Calu3 (cell line): Measurements from ENCODE around the gene LSP1. TPM values are rescaled to one million over a fixed set of nuclear protein-coding genes. Genes with fewer than 3 reads are reported as not detected.

ENCODE experiments used
- BruUV-seq: library from RNA; stranded (reverse); fragments of 400-500 nt; replicated peaks from 2 replicates; lab custom pipeline; 2021; lab: Mats Ljungman, UMichigan
- CTCF ChIA-PET: fragments of 300-600 bp; sonication (Branson Sonifier 250); formaldehyde crosslinking; loops from one replicate; lab custom pipeline; 2022; ENCODE audit warnings: antibody characterized with exemption; lab: Charles Lee
- DNase-seq: peaks from one replicate; pipeline ENCODE4 v3.0.0; 2022
- H3K27ac Mint-ChIP-seq: one replicate; pipeline ENCODE4 v1.8.0; 2022; ENCODE audit warnings: mixed read lengths; ENCODE audit not compliant: unreplicated experiment
- H3K27me3 Mint-ChIP-seq: one replicate; pipeline ENCODE4 v1.8.0; 2022; ENCODE audit warnings: mixed read lengths; ENCODE audit not compliant: unreplicated experiment
- H3K36me3 Mint-ChIP-seq: one replicate; pipeline ENCODE4 v1.8.0; 2022; ENCODE audit warnings: mild to moderate bottlenecking, moderate library complexity, mixed read lengths; ENCODE audit not compliant: insufficient read depth, unreplicated experiment
- H3K4me1 Mint-ChIP-seq: one replicate; pipeline ENCODE4 v1.8.0; 2022; ENCODE audit warnings: mild to moderate bottlenecking, low read depth, mixed read lengths; ENCODE audit not compliant: unreplicated experiment
- H3K4me3 Mint-ChIP-seq: one replicate; pipeline ENCODE4 v1.8.0; 2022; ENCODE audit warnings: mild to moderate bottlenecking, low read depth, moderate library complexity, mixed read lengths; ENCODE audit not compliant: unreplicated experiment
- H3K9me3 Mint-ChIP-seq: one replicate; pipeline ENCODE4 v1.8.0; 2022; ENCODE audit warnings: low read depth, mixed read lengths; ENCODE audit not compliant: unreplicated experiment
- CTCF ChIP-seq: fragments of 200-600 bp; IDR thresholded peaks from one replicate; pipeline ENCODE4 v1.8.0; 2022; ENCODE audit warnings: antibody characterized with exemption; ENCODE audit not compliant: unreplicated experiment
- intact Hi-C: fragments of 100-400 bp; cut with micrococcal nuclease; formaldehyde crosslinking; loops from one replicate; pipeline ENCODE4 v1.10.0; 2022; ENCODE audit not compliant: unreplicated experiment
- total RNA-seq: library from RNA; stranded (reverse); gene quantifications from 2 replicates; pipeline ENCODE4 v1.2.3, GENCODE V29; 2022

The LSP1 gene
- total RNA-seq, 1 experiment from 2014 or later = not detected

GRCh38 chr11:1845095-1845429, 7.8 kb upstream of the LSP1 start:
- H3K27ac Mint-ChIP-seq = no peak overlapping the region
- DNase-seq = no peak
- TF ChIP-seq CTCF = no peak
- peaks cover 41% of the 10 kb centered on the region for H3K27me3 Mint-ChIP-seq
- H3K9me3 Mint-ChIP-seq = no peaks in the 10 kb centered on the region
- intact Hi-C loops = no loop called here
- H3K4me1 Mint-ChIP-seq = peaks cover 24% of the 10 kb centered on the region
- no TSS peak for BruUV-seq
- H3K4me3 Mint-ChIP-seq = no peak overlapping the region
- CTCF ChIA-PET = no interaction called here
- H3K36me3 Mint-ChIP-seq = peaks cover 7% of the 10 kb centered on the region

- Mint-ChIP-seq H3K4me3 (no peak overlapping the region), H3K9me3 (no peaks in the 10 kb centered on the region), H3K4me1 (peaks cover 24% of the 10 kb centered on the region), H3K36me3 (peaks cover 7% of the 10 kb centered on the region), H3K27me3 (peaks cover 41% of the 10 kb centered on the region), H3K27ac (no peak overlapping the region)
- CTCF ChIA-PET = no interaction called here
- intact Hi-C loops = no loop called here
- no peak for TF ChIP-seq CTCF
- BruUV-seq = no TSS peak
- no peak for DNase-seq
Measured at GRCh38 chr11:1845561-1846452, 7.1 kb upstream of the LSP1 start.

GRCh38 chr11:1846453-1846932, 6.4 kb upstream of the LSP1 start:
- H3K4me1 Mint-ChIP-seq = peaks cover 24% of the 10 kb centered on the region
- no peaks in the 10 kb centered on the region for H3K9me3 Mint-ChIP-seq
- H3K36me3 Mint-ChIP-seq = peaks cover 7% of the 10 kb centered on the region
- no peak for TF ChIP-seq CTCF
- DNase-seq = no peak
- no TSS peak for BruUV-seq
- no peak overlapping the region for H3K27ac Mint-ChIP-seq
- intact Hi-C loops = no loop called here
- H3K4me3 Mint-ChIP-seq = no peak overlapping the region
- CTCF ChIA-PET = no interaction called here
- peaks cover 41% of the 10 kb centered on the region for H3K27me3 Mint-ChIP-seq

- peaks cover 7% of the 10 kb centered on the region for H3K36me3 Mint-ChIP-seq
- H3K27me3 Mint-ChIP-seq = peaks cover 42% of the 10 kb centered on the region
- no peak for DNase-seq
- no peak overlapping the region for H3K4me3 Mint-ChIP-seq
- intact Hi-C loops = no loop called here
- CTCF ChIA-PET = no interaction called here
- H3K9me3 Mint-ChIP-seq = no peaks in the 10 kb centered on the region
- TF ChIP-seq CTCF = no peak
- H3K27ac Mint-ChIP-seq = no peak overlapping the region
- H3K4me1 Mint-ChIP-seq = peaks cover 24% of the 10 kb centered on the region
- BruUV-seq = no TSS peak
Measured at GRCh38 chr11:1847006-1847735, 5.7 kb upstream of the LSP1 start.
